ENCODE measurements around the gene MT1HL1.

MT1HL1 gene

GRCh38 chr1:237035759-237036158 is 31.5 kb upstream of the MT1HL1 start:
- Histone ChIP-seq H3K9ac (ENCODE audit: low read length) (no peak overlapping the region), H4K20me1 (ENCODE audit: insufficient read depth, low read length) (no peaks in the 10 kb centered on the region), H3K4me1 (ENCODE audit: insufficient read depth, low read length, severe bottlenecking) (no peaks in the 10 kb centered on the region), H2AFZ (ENCODE audit: low read length) (no peak overlapping the region), H3K9me3 (ENCODE audit: low read length) (no peaks in the 10 kb centered on the region), H3K27me3 (ENCODE audit: insufficient read depth, low read length) (no peaks in the 10 kb centered on the region), H3F3A (ENCODE audit: insufficient read depth, low read length) (no peaks in the 10 kb centered on the region), H3K36me3 (ENCODE audit: insufficient read depth, low read length) (no peaks in the 10 kb centered on the region), H3K79me2 (ENCODE audit: insufficient read depth, low read length) (no peaks in the 10 kb centered on the region), H3K4me2 (ENCODE audit: low read length) (no peak overlapping the region), H3K9me2 (ENCODE audit: low read depth, low read length) (no peaks in the 10 kb centered on the region), H3K27ac (ENCODE audit: low read depth, low read length, poor library complexity, severe bottlenecking) (no peak overlapping the region), H3K4me3 (ENCODE audit: low read depth, low read length, poor library complexity, severe bottlenecking) (no peak overlapping the region)
- TF ChIP-seq, protein P1, sequence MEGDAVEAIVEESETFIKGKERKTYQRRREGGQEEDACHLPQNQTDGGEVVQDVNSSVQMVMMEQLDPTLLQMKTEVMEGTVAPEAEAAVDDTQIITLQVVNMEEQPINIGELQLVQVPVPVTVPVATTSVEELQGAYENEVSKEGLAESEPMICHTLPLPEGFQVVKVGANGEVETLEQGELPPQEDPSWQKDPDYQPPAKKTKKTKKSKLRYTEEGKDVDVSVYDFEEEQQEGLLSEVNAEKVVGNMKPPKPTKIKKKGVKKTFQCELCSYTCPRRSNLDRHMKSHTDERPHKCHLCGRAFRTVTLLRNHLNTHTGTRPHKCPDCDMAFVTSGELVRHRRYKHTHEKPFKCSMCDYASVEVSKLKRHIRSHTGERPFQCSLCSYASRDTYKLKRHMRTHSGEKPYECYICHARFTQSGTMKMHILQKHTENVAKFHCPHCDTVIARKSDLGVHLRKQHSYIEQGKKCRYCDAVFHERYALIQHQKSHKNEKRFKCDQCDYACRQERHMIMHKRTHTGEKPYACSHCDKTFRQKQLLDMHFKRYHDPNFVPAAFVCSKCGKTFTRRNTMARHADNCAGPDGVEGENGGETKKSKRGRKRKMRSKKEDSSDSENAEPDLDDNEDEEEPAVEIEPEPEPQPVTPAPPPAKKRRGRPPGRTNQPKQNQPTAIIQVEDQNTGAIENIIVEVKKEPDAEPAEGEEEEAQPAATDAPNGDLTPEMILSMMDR (IDR thresholded peaks at IDR 0.05; ENCODE audit: low read length), result no peak
- no peak for TF ChIP-seq EZH2 (IDR thresholded peaks at IDR 0.05; ENCODE audit: borderline replicate concordance, low read length)

GRCh38 chr1:237033804-237034203 is 29.6 kb upstream of the MT1HL1 start:
- H3K9me3 ChIP-seq (ENCODE audit: low read length), result no peaks in the 10 kb centered on the region
- H3K4me1 ChIP-seq (ENCODE audit: insufficient read depth, low read length, severe bottlenecking), result no peaks in the 10 kb centered on the region
- no peak overlapping the region for H3K4me3 ChIP-seq (ENCODE audit: low read depth, low read length, poor library complexity, severe bottlenecking)
- H3K9ac ChIP-seq (ENCODE audit: low read length), result no peak overlapping the region
- H3K4me2 ChIP-seq (ENCODE audit: low read length), result no peak overlapping the region
- no peaks in the 10 kb centered on the region for H3K27me3 ChIP-seq (ENCODE audit: insufficient read depth, low read length)
- H3F3A ChIP-seq (ENCODE audit: insufficient read depth, low read length), result no peaks in the 10 kb centered on the region
- no peaks in the 10 kb centered on the region for H3K9me2 ChIP-seq (ENCODE audit: low read depth, low read length)
- no peak overlapping the region for H2AFZ ChIP-seq (ENCODE audit: low read length)
- H3K36me3 ChIP-seq (ENCODE audit: insufficient read depth, low read length), result no peaks in the 10 kb centered on the region
- TF ChIP-seq, protein P1 (IDR thresholded peaks at IDR 0.05; ENCODE audit: low read length), result no peak
- no peak for TF ChIP-seq EZH2 (IDR thresholded peaks at IDR 0.05; ENCODE audit: borderline replicate concordance, low read length)
- H3K79me2 ChIP-seq (ENCODE audit: insufficient read depth, low read length), result no peaks in the 10 kb centered on the region
- H4K20me1 ChIP-seq (ENCODE audit: insufficient read depth, low read length), result no peaks in the 10 kb centered on the region
- H3K27ac ChIP-seq (ENCODE audit: low read depth, low read length, poor library complexity, severe bottlenecking), result no peak overlapping the region

DNA sequence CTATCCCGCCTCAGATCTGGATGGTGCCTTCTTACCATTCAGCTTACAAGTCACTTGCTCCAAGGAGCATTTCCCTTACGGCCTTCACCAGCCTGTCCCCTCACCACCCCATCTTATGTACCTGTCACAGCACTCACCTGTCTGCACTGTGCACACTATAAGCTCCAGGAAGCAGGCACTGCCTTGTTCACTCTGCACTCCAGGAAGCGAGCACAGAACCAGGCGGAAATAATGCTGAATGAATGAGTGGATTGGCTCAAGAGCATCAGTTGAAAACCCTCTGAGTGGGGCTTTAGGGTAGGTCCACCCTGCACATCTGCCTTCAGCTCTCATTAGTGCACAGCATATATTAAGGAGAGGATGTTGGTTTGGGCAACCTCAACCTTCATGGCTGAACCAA is 28.8 kb upstream of the MT1HL1 start:
- H3K4me1 ChIP-seq (ENCODE audit: insufficient read depth, low read length, severe bottlenecking), result no peaks in the 10 kb centered on the region
- H3K9me2 ChIP-seq (ENCODE audit: low read depth, low read length), result no peaks in the 10 kb centered on the region
- no peaks in the 10 kb centered on the region for H3K79me2 ChIP-seq (ENCODE audit: insufficient read depth, low read length)
- H2AFZ ChIP-seq (ENCODE audit: low read length), result no peak overlapping the region
- H3K27ac ChIP-seq (ENCODE audit: low read depth, low read length, poor library complexity, severe bottlenecking), result no peak overlapping the region
- TF ChIP-seq EZH2 (IDR thresholded peaks at IDR 0.05; ENCODE audit: borderline replicate concordance, low read length), result no peak
- TF ChIP-seq, protein P1 (IDR thresholded peaks at IDR 0.05; ENCODE audit: low read length), result no peak
- no peaks in the 10 kb centered on the region for H3K36me3 ChIP-seq (ENCODE audit: insufficient read depth, low read length)
- H3K4me2 ChIP-seq (ENCODE audit: low read length), result no peak overlapping the region
- H3K4me3 ChIP-seq (ENCODE audit: low read depth, low read length, poor library complexity, severe bottlenecking), result no peak overlapping the region
- H4K20me1 ChIP-seq (ENCODE audit: insufficient read depth, low read length), result no peaks in the 10 kb centered on the region
- H3F3A ChIP-seq (ENCODE audit: insufficient read depth, low read length), result no peaks in the 10 kb centered on the region
- H3K27me3 ChIP-seq (ENCODE audit: insufficient read depth, low read length), result no peaks in the 10 kb centered on the region
- no peak overlapping the region for H3K9ac ChIP-seq (ENCODE audit: low read length)
- H3K9me3 ChIP-seq (ENCODE audit: low read length), result no peaks in the 10 kb centered on the region
